Vagina (tissue), 2 donors: ENCODE data around the gene ADAMTSL1.

ENCODE experiments used
- POLR2A ChIP-seq, 2 donors: fragments of 450-650 bp; IDR thresholded peaks; one replicate each; pipeline ENCODE4 v1.6.1; 2017; ENCODE audit warnings: antibody characterized with exemption in 2 of 2, mild to moderate bottlenecking in 2 of 2, moderate library complexity in 2 of 2
- TF ChIP-seq, protein P1 (sequence below), 3 experiments: fragments of 450-650 bp in 2 of 3; fragments of 200-600 bp in 1 of 3; sonication (generic) in 1 of 3; IDR thresholded peaks; one replicate each; pipeline ENCODE4 v1.5.1; 2017 to 2019; ENCODE audit warnings: antibody characterized with exemption in 3 of 3, mild to moderate bottlenecking in 2 of 3, moderate library complexity in 2 of 3

DNA sequence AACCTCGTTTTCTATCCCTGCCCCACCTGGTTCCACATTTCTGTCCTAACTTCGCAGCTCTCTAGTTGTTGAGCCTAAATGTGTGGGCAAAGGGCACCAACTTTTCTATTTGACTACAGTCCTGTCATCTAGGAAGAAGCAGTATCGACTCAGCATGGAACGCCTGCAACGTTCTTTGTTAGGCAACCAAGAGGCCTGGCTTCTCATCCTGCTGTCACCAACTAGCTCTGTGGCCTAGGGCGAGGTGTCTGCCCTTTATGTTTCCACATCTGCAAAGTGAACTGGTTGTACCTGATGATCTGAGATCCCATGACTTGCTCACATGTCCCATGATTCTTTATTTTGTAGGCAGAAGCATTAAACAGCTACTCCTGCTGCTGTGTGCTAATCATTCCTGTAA is 248.9 kb downstream of the ADAMTSL1 start:
- TF ChIP-seq, protein P1, sequence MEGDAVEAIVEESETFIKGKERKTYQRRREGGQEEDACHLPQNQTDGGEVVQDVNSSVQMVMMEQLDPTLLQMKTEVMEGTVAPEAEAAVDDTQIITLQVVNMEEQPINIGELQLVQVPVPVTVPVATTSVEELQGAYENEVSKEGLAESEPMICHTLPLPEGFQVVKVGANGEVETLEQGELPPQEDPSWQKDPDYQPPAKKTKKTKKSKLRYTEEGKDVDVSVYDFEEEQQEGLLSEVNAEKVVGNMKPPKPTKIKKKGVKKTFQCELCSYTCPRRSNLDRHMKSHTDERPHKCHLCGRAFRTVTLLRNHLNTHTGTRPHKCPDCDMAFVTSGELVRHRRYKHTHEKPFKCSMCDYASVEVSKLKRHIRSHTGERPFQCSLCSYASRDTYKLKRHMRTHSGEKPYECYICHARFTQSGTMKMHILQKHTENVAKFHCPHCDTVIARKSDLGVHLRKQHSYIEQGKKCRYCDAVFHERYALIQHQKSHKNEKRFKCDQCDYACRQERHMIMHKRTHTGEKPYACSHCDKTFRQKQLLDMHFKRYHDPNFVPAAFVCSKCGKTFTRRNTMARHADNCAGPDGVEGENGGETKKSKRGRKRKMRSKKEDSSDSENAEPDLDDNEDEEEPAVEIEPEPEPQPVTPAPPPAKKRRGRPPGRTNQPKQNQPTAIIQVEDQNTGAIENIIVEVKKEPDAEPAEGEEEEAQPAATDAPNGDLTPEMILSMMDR (IDR thresholded peaks at IDR 0.05) = no peak
- TF ChIP-seq POLR2A (IDR thresholded peaks at IDR 0.05) = no peak
